Mesodermal cell (in vitro differentiated cells): ENCODE measurements around the gene ROR2.

Experiments
- H3K27ac ChIP-seq: 2 replicates; pipeline ENCODE4 v1.7.0; 2013; ENCODE audit warnings: mild to moderate bottlenecking, low read depth, low read length, moderate library complexity; ENCODE audit not compliant: severe bottlenecking
- H3K36me3 ChIP-seq: 2 replicates; pipeline ENCODE4 v1.7.1; 2013; ENCODE audit warnings: mild to moderate bottlenecking, low read length, moderate library complexity; ENCODE audit not compliant: control insufficient read depth, insufficient read depth
- H3K4me1 ChIP-seq: one replicate; pipeline ENCODE4 v1.7.1; 2013; ENCODE audit warnings: mild to moderate bottlenecking, low read length; ENCODE audit not compliant: insufficient read depth, control insufficient read depth, poor library complexity, severe bottlenecking
- H3K4me3 ChIP-seq: 2 replicates; pipeline ENCODE4 v1.7.0; 2013; ENCODE audit warnings: low read length, control low read depth, mild to moderate bottlenecking; ENCODE audit not compliant: insufficient read depth, poor library complexity, severe bottlenecking; ENCODE audit errors: extremely low read depth
- H3K9me3 ChIP-seq: 2 replicates; pipeline ENCODE4 v1.7.1; 2013; ENCODE audit warnings: mild to moderate bottlenecking, low read length, moderate library complexity; ENCODE audit not compliant: control insufficient read depth
- WGBS, 2 experiments: methylation state at CpG; one replicate each; pipeline ENCODE4 v1.1.5; 2013; ENCODE audit warnings: missing lambda C conversion rate in 2 of 2; ENCODE audit not compliant: insufficient coverage in 2 of 2; 5-methylcytosine and 5-hydroxymethylcytosine counted together

The ROR2 gene

GRCh38 chr9:91697201-91697600 is 252.8 kb downstream of the ROR2 start:
- Histone ChIP-seq H3K4me1 (no peaks in the 10 kb centered on the region), H3K27ac (no peak overlapping the region), H3K36me3 (no peaks in the 10 kb centered on the region), H3K9me3 (no peaks in the 10 kb centered on the region), H3K4me3 (no peak overlapping the region)
- 100% methylated on average over 3 of the region's 7 CpGs for WGBS, 2 experiments

- 86 to 96% methylated on average over 3 to 4 of the region's 6 CpGs for WGBS, 2 experiments
- H3K9me3 ChIP-seq: no peaks in the 10 kb centered on the region
- H3K27ac ChIP-seq: no peak overlapping the region
- no peaks in the 10 kb centered on the region for H3K4me1 ChIP-seq
- no peaks in the 10 kb centered on the region for H3K36me3 ChIP-seq
- no peak overlapping the region for H3K4me3 ChIP-seq
Measured at GRCh38 chr9:91694081-91694870, 255.8 kb downstream of the ROR2 start.

GRCh38 chr9:91693226-91693625 is 256.8 kb downstream of the ROR2 start:
- no peaks in the 10 kb centered on the region for H3K36me3 ChIP-seq
- WGBS, 2 experiments: 44 to 53% methylated on average over 7 of the region's 7 CpGs

GRCh38 chr9:91690540-91691249 is 259.3 kb downstream of the ROR2 start:
- Histone ChIP-seq H3K36me3 (no peaks in the 10 kb centered on the region), H3K4me3 (no peak overlapping the region), H3K27ac (no peak overlapping the region), H3K9me3 (no peaks in the 10 kb centered on the region), H3K4me1 (no peaks in the 10 kb centered on the region)
- 87 to 91% methylated on average over 3 to 4 of the region's 5 CpGs for WGBS, 2 experiments

More at GRCh38 chr9:91693226-91693625, 256.8 kb downstream of the ROR2 start:
- no peak overlapping the region for H3K4me3 ChIP-seq
- H3K9me3 ChIP-seq: no peaks in the 10 kb centered on the region
- H3K4me1 ChIP-seq: no peaks in the 10 kb centered on the region
- H3K27ac ChIP-seq: no peak overlapping the region

- WGBS, 2 experiments: 77 to 100% methylated on average over 3 to 4 of the region's 4 CpGs
- Histone ChIP-seq H3K9me3 (no peaks in the 10 kb centered on the region), H3K27ac (no peak overlapping the region), H3K4me3 (no peak overlapping the region), H3K4me1 (no peaks in the 10 kb centered on the region), H3K36me3 (no peaks in the 10 kb centered on the region)
Measured at GRCh38 chr9:91689006-91689405, 261.0 kb downstream of the ROR2 start.

- Histone ChIP-seq H3K4me3 (no peak overlapping the region), H3K4me1 (peaks cover 3% of the 10 kb centered on the region), H3K9me3 (no peaks in the 10 kb centered on the region), H3K36me3 (no peaks in the 10 kb centered on the region), H3K27ac (no peak overlapping the region)
- WGBS, 2 experiments: no CpG with 5 or more reads among the region's 1 CpG
Measured at GRCh38 chr9:91683269-91683668, 266.8 kb downstream of the ROR2 start.

GRCh38 chr9:91682806-91683205 is 267.2 kb downstream of the ROR2 start:
- Histone ChIP-seq H3K4me1 (peaks cover 3% of the 10 kb centered on the region), H3K27ac (no peak overlapping the region), H3K4me3 (no peak overlapping the region), H3K9me3 (no peaks in the 10 kb centered on the region), H3K36me3 (no peaks in the 10 kb centered on the region)
- WGBS, 2 experiments: 90 to 94% methylated on average over 3 to 6 of the region's 6 CpGs

- H3K9me3 ChIP-seq: no peaks in the 10 kb centered on the region
- no peaks in the 10 kb centered on the region for H3K36me3 ChIP-seq
- WGBS, 2 experiments: 39 to 48% methylated on average over 20 to 31 of the region's 43 CpGs
- H3K4me1 ChIP-seq: peaks cover 6% of the 10 kb centered on the region
- no peak overlapping the region for H3K4me3 ChIP-seq
- H3K27ac ChIP-seq: no peak overlapping the region
Measured at GRCh38 chr9:91681461-91682305, 268.3 kb downstream of the ROR2 start.

- Histone ChIP-seq H3K36me3 (no peaks in the 10 kb centered on the region), H3K4me1 (peaks cover 6% of the 10 kb centered on the region), H3K4me3 (no peak overlapping the region), H3K27ac (no peak overlapping the region), H3K9me3 (no peaks in the 10 kb centered on the region)
- 85 to 94% methylated on average over 7 to 14 of the region's 15 CpGs for WGBS, 2 experiments
Measured at GRCh38 chr9:91680998-91681397, 269.0 kb downstream of the ROR2 start.

GRCh38 chr9:91680106-91680505 is 269.9 kb downstream of the ROR2 start:
- Histone ChIP-seq H3K4me1 (peaks cover 6% of the 10 kb centered on the region), H3K27ac (no peak overlapping the region), H3K9me3 (no peaks in the 10 kb centered on the region), H3K4me3 (no peak overlapping the region), H3K36me3 (no peaks in the 10 kb centered on the region)
- WGBS, 2 experiments: 98% methylated on average over 4 to 7 of the region's 9 CpGs
